HepG2 (cell line): ENCODE results near the gene OGFOD3. TPM values are rescaled to one million over a fixed set of nuclear protein-coding genes. Genes with fewer than 3 reads are reported as not detected.

Source experiments
- ATAC-seq: fragments of 200-7000 bp; cut with Tn5 transposase; 3 replicates; pipeline ENCODE4 v1.9.1; 2020; ENCODE audit warnings: mild to moderate bottlenecking, moderate library complexity
- BruUV-seq: library from RNA; stranded (reverse); fragments of 400-500 nt; replicated peaks from 2 replicates; lab custom pipeline; 2021; lab: Mats Ljungman, UMichigan
- CTCF ChIA-PET: fragments of 300-600 bp; formaldehyde crosslinking; extraction: SDS; loops from one replicate; lab custom pipeline; 2021; ENCODE audit warnings: low total read pairs, inconsistent platforms, low intra/inter-chr PET ratio; lab: Yijun Ruan, JAX
- POLR2A ChIA-PET: fragments of 350-600 bp; sonication (Branson Sonifier 250); formaldehyde crosslinking; loops from one replicate; lab custom pipeline; 2020; ENCODE audit warnings: antibody characterized with exemption, inconsistent platforms; lab: Yijun Ruan, JAX
- DNase-seq: peaks from one replicate; pipeline ENCODE4 v3.0.0-alpha.2; 2015; ENCODE audit warnings: low spot score
- FAIRE-seq: peaks from 3 replicates; lab custom pipeline; 2011; peaks lifted over from hg19 to GRCh38; lab: Jason Lieb, UNC
- H2AFZ ChIP-seq: one replicate; pipeline ENCODE4 v1.6.1; 2011; ENCODE audit warnings: low read length, inconsistent platforms
- H3K27ac ChIP-seq: fragments of 300-600 bp; 3 replicates; pipeline ENCODE4 v1.8.0; 2011; ENCODE audit warnings: mixed run types, mild to moderate bottlenecking, mixed read lengths, low read length, inconsistent platforms; ENCODE audit not compliant: insufficient read depth; ENCODE audit errors: extremely low read length
- H3K27me3 ChIP-seq, 2 experiments: fragments of 200-600 bp in 1 of 2; 2 replicates in 1 of 2; 3 replicates in 1 of 2; pipeline versions ENCODE4 v1.6.0 to v1.8.0; 2011; ENCODE audit warnings: low read length in 2 of 2, mild to moderate bottlenecking in 2 of 2, moderate library complexity in 2 of 2, inconsistent platforms in 1 of 2; ENCODE audit not compliant: insufficient read depth in 2 of 2, control insufficient read depth in 1 of 2
- H3K36me3 ChIP-seq, 2 experiments: fragments of 200-600 bp in 1 of 2; replicated peaks in 1 of 2; 2 replicates in 1 of 2; 3 replicates in 1 of 2; pipeline versions ENCODE4 v1.5.1 to v1.8.0; 2011; ENCODE audit warnings: low read length in 2 of 2, inconsistent platforms in 1 of 2; ENCODE audit not compliant: insufficient read depth in 2 of 2, control insufficient read depth in 1 of 2
- H3K4me1 ChIP-seq: 2 replicates; pipeline ENCODE4 v1.5.1; 2012; ENCODE audit warnings: low read length, inconsistent platforms; ENCODE audit not compliant: insufficient read depth
- H3K4me2 ChIP-seq: 2 replicates; pipeline ENCODE4 v1.6.0; 2011; ENCODE audit warnings: low read depth, low read length, inconsistent platforms
- H3K4me3 ChIP-seq, 3 experiments: fragments of 200-600 bp in 1 of 3; sonication (generic), shearing (Covaris generic) in 1 of 3; replicated peaks in 1 of 3; 2 replicates each; pipeline ENCODE4 v1.5.1; 2011 to 2016; ENCODE audit warnings: low read length in 3 of 3, inconsistent platforms in 2 of 3, low read depth in 2 of 3, mild to moderate bottlenecking in 2 of 3, control low read depth in 1 of 3, mixed read lengths in 1 of 3; ENCODE audit not compliant: insufficient read depth in 1 of 3
- H3K79me2 ChIP-seq: one replicate; pipeline ENCODE4 v1.6.1; 2011; ENCODE audit warnings: low read length, inconsistent platforms; ENCODE audit not compliant: insufficient read depth
- H3K9ac ChIP-seq: 2 replicates; pipeline ENCODE4 v1.6.0; 2011; ENCODE audit warnings: mild to moderate bottlenecking, low read depth, low read length, inconsistent platforms; ENCODE audit not compliant: insufficient read depth
- H3K9me3 ChIP-seq: 2 replicates; pipeline ENCODE4 v1.5.1; 2012; ENCODE audit warnings: mild to moderate bottlenecking, low read length
- H4K20me1 ChIP-seq: 2 replicates; pipeline ENCODE4 v1.6.0; 2011; ENCODE audit warnings: inconsistent platforms, mild to moderate bottlenecking, low read length, moderate library complexity; ENCODE audit not compliant: insufficient read depth
- CBX1 ChIP-seq: IDR thresholded peaks from one replicate; pipeline ENCODE4 v1.6.1; 2016; ENCODE audit warnings: antibody characterized with exemption, low read depth
- CEBPB ChIP-seq: IDR thresholded peaks from 2 replicates; pipeline ENCODE4 v1.6.1; 2011; ENCODE audit warnings: low read depth, low read length, improper control_type of control experiment, borderline replicate concordance
- CSRNP1 ChIP-seq: sonication (generic); formaldehyde crosslinking; IDR thresholded peaks from 2 replicates; pipeline ENCODE4 v1.8.1; 2023; ENCODE audit warnings: mild to moderate bottlenecking, missing genetic modification reagents
- FOSL1 ChIP-seq: sonication (generic); formaldehyde crosslinking; IDR thresholded peaks from 2 replicates; pipeline ENCODE4 v1.9.0; 2021; ENCODE audit warnings: missing genetic modification reagents, borderline replicate concordance
- KDM6A ChIP-seq: IDR thresholded peaks from 2 replicates; pipeline ENCODE4 v1.6.1; 2016; ENCODE audit warnings: low read depth
- MAFG ChIP-seq: sonication (generic); formaldehyde crosslinking; IDR thresholded peaks from 2 replicates; pipeline ENCODE4 v1.5.1; 2020; ENCODE audit warnings: mild to moderate bottlenecking, missing genetic modification reagents
- MAZ ChIP-seq, 2 experiments: sonication (generic) in 1 of 2; formaldehyde crosslinking in 1 of 2; IDR thresholded peaks; 2 replicates each; pipeline versions ENCODE4 v1.5.0 to v1.6.1; 2012 to 2020; ENCODE audit warnings: low read depth in 2 of 2, mild to moderate bottlenecking in 2 of 2, borderline replicate concordance in 1 of 2, improper control_type of control experiment in 1 of 2, low read length in 1 of 2, missing genetic modification reagents in 1 of 2, moderate library complexity in 1 of 2
- NFYB ChIP-seq: sonication (generic); formaldehyde crosslinking; IDR thresholded peaks from 2 replicates; pipeline ENCODE4 v1.4.0; 2020; ENCODE audit warnings: missing genetic modification reagents
- SMAD9 ChIP-seq: sonication (generic); formaldehyde crosslinking; IDR thresholded peaks from 2 replicates; pipeline ENCODE4 v1.5.1; 2020; ENCODE audit warnings: mild to moderate bottlenecking, missing genetic modification reagents
- WGBS: methylation state at CpG from one replicate; pipeline ENCODE4 v1.1.6; 2017; ENCODE audit warnings: low lambda C conversion rate; 5-methylcytosine and 5-hydroxymethylcytosine counted together
- in situ Hi-C: cut with HindIII; loops from 2 replicates; pipeline ENCODE4 v1.10.0; 2017; ENCODE audit warnings: low pct_unique_long_range_greater_than_20kb; ENCODE audit not compliant: extremely low pct_ligation_motif_present
- intact Hi-C: fragments of 100-400 bp; cut with micrococcal nuclease; formaldehyde crosslinking; loops from one replicate; pipeline ENCODE4 v1.10.0; 2022; ENCODE audit not compliant: unreplicated experiment
- polyA plus RNA-seq, 8 experiments: library from polyadenylated mRNA; depleted of rRNA in 3 of 8; stranded (reverse) in 7 of 8; unstranded in 1 of 8; fragments of >200 nt; fragmentation: Illumina TruSeq in 4 of 8; extraction: Trizol in 4 of 8; gene quantifications; 2 replicates each; pipeline versions ENCODE4 v1.2.1 to v1.2.3, GENCODE V29; 2011 to 2016; ENCODE audit warnings: low read depth in 4 of 8, missing spikeins in 1 of 8, mixed read lengths in 1 of 8; ENCODE audit not compliant: insufficient read depth in 1 of 8
- total RNA-seq, 5 experiments: library from RNA; depleted of rRNA; stranded (reverse); fragments of >200 nt; fragmentation: Illumina TruSeq; extraction: Trizol; gene quantifications; 2 replicates each; pipeline ENCODE4 v1.2.3, GENCODE V29; 2016; ENCODE audit warnings: low read depth in 1 of 5

OGFOD3 gene
- total and polyA plus RNA-seq, 2 of the 13 experiments (the other 11 are each of a cell fraction or from before 2014, with no cell fraction given), result 40.0 to 42.1 TPM

GRCh38 chr17:82396601-82397435, 21.6 kb downstream of the OGFOD3 start:
- no peaks in the 10 kb centered on the region for H3K9me3 ChIP-seq
- no TSS peak for BruUV-seq
- POLR2A ChIA-PET, result no interaction called here
- H3K4me3 ChIP-seq, result no peak overlapping the region
- H3K79me2 ChIP-seq, result no peaks in the 10 kb centered on the region
- TF ChIP-seq SMAD9 (CRISPR knock-in tag) (no peak), KDM6A (CRISPR knock-in tag) (no peak), MAZ (IDR thresholded peaks at IDR 0.05; ENCODE audit: borderline replicate concordance, low read depth, low read length) (no peak), MAZ (CRISPR knock-in tag; IDR thresholded peaks at IDR 0.05; ENCODE audit: low read depth) (no peak), FOSL1 (CRISPR knock-in tag) (no peak)
- H3K9ac ChIP-seq, result no peak overlapping the region
- no peak overlapping the region for H3K4me2 ChIP-seq
- CTCF ChIA-PET, result no interaction called here
- no peaks in the 10 kb centered on the region for H3K4me1 ChIP-seq
- no peak overlapping the region for H3K27ac ChIP-seq
- intact Hi-C loops, result no loop called here
- no peak for DNase-seq
- H2AFZ ChIP-seq, result no peak overlapping the region
- no peaks in the 10 kb centered on the region for H4K20me1 ChIP-seq
- 82% methylated on average over 18 of the region's 19 CpGs for WGBS
- peaks cover 13 to 36% of the 10 kb centered on the region in 2 experiments; a peak in 4 of 5 replicates for H3K36me3 ChIP-seq
- no peaks in the 10 kb centered on the region for H3K27me3 ChIP-seq
- in situ Hi-C loops, result no loop called here
- ATAC-seq, result 0 out of 3 replicates have a peak, but pooled peaks have one; percentile 14
- FAIRE-seq, result no peak

- 94% methylated on average over 11 of the region's 12 CpGs for WGBS
- POLR2A ChIA-PET, result no interaction called here
Observed at GRCh38 chr17:82394278-82394677, 24.1 kb downstream of the OGFOD3 start.

More at GRCh38 chr17:82394278-82394677, 24.1 kb downstream of the OGFOD3 start:
- Histone ChIP-seq H3K4me1 (no peaks in the 10 kb centered on the region), H3K9me3 (no peaks in the 10 kb centered on the region), H3K4me3 (no peak overlapping the region), H3K36me3 (peaks cover 10 to 29% of the 10 kb centered on the region in 2 experiments; a peak in 4 of 5 replicates), H4K20me1 (no peaks in the 10 kb centered on the region), H3K79me2 (no peaks in the 10 kb centered on the region), H3K4me2 (no peak overlapping the region), H3K9ac (no peak overlapping the region), H3K27me3 (no peaks in the 10 kb centered on the region), H2AFZ (no peak overlapping the region), H3K27ac (no peak overlapping the region)
- DNase-seq (no peak), ATAC-seq (no peak), FAIRE-seq (no peak)
- TF ChIP-seq CSRNP1 (CRISPR knock-in tag), result no peak
- TF ChIP-seq CEBPB, result no peak
- TF ChIP-seq MAFG (CRISPR knock-in tag), result no peak
- no peak for TF ChIP-seq NFYB (CRISPR knock-in tag)
- TF ChIP-seq CBX1, result no peak
- no TSS peak for BruUV-seq
- CTCF ChIA-PET, result no interaction called here
- in situ Hi-C loops (no loop called here), intact Hi-C loops (no loop called here)
